Measurements from ENCODE around the gene CH25H. TPM values are rescaled to one million over a fixed set of nuclear protein-coding genes. Genes with fewer than 3 reads are reported as not detected.

The CH25H gene
- total RNA-seq, 1 experiment from 2014 or later = 1.0 TPM

DNA sequence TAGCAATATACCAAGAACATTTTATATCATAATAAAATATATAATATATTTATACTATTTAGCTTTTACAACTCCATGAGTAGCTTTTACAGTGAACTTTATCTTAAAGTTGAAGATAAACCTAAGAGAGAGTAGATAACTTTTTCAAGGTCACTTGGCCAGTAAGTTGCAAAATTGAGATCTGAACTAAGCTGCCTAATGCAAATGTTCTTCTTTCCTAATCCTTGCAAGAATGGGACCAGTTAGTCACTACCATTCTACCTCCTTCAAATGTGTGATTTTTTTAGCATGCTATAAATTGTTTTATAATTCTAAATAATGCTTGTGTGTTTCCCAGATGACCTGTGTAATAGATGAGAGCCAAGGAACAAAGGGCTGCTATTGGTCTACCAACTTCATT, 47.8 kb downstream of the CH25H start:
- no peak overlapping the region for H3K4me3 Mint-ChIP-seq
- no peaks in the 10 kb centered on the region for H3K27me3 Mint-ChIP-seq (ENCODE audit: low read depth)
- H3K79me2 ChIP-seq (ENCODE audit: insufficient read depth, low read length) = no peaks in the 10 kb centered on the region

More for the DNA sequence above, 47.8 kb downstream of the CH25H start:
- no peak overlapping the region for H2BK5ac ChIP-seq (ENCODE audit: insufficient read length, low read length)
- no peaks in the 10 kb centered on the region for H3K9me3 Mint-ChIP-seq
- H4K20me1 ChIP-seq (ENCODE audit: control insufficient read depth, insufficient read depth, insufficient read length) = no peaks in the 10 kb centered on the region
- TF ChIP-seq, protein P1, sequence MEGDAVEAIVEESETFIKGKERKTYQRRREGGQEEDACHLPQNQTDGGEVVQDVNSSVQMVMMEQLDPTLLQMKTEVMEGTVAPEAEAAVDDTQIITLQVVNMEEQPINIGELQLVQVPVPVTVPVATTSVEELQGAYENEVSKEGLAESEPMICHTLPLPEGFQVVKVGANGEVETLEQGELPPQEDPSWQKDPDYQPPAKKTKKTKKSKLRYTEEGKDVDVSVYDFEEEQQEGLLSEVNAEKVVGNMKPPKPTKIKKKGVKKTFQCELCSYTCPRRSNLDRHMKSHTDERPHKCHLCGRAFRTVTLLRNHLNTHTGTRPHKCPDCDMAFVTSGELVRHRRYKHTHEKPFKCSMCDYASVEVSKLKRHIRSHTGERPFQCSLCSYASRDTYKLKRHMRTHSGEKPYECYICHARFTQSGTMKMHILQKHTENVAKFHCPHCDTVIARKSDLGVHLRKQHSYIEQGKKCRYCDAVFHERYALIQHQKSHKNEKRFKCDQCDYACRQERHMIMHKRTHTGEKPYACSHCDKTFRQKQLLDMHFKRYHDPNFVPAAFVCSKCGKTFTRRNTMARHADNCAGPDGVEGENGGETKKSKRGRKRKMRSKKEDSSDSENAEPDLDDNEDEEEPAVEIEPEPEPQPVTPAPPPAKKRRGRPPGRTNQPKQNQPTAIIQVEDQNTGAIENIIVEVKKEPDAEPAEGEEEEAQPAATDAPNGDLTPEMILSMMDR (conservative IDR thresholded peaks at IDR 0.05) = no peak
- no peaks in the 10 kb centered on the region for H3K9me3 ChIP-seq (ENCODE audit: control insufficient read depth, low read depth, low read length)
- H3K23me2 ChIP-seq (ENCODE audit: insufficient read length, low read depth, low read length, poor library complexity, severe bottlenecking) = no peaks in the 10 kb centered on the region
- no peak overlapping the region for H2BK12ac ChIP-seq (ENCODE audit: insufficient read length, low read depth, low read length)
- no peak overlapping the region for H3K27ac ChIP-seq (ENCODE audit: insufficient read length, low read depth, low read length)
- H3K23ac ChIP-seq (ENCODE audit: insufficient read length, low read depth, low read length) = no peak overlapping the region
- H3K4me2 ChIP-seq (ENCODE audit: insufficient read depth, insufficient read length, low read length) = no peak overlapping the region
- H3K27ac Mint-ChIP-seq = no peak overlapping the region
- no peak overlapping the region for H2BK20ac ChIP-seq (ENCODE audit: low read depth, low read length, poor library complexity, severe bottlenecking)
- H2BK120ac ChIP-seq (ENCODE audit: low read depth, low read length, poor library complexity, severe bottlenecking) = no peak overlapping the region
- H2AK5ac ChIP-seq (ENCODE audit: insufficient read length, low read length) = no peak overlapping the region
- H3K79me1 ChIP-seq (ENCODE audit: insufficient read depth, low read depth, low read length, poor library complexity, severe bottlenecking) = no peaks in the 10 kb centered on the region
- no peak overlapping the region for H3T11ph ChIP-seq (ENCODE audit: low read length)
- H3K36me3 Mint-ChIP-seq (ENCODE audit: insufficient read depth in 1 of 3, low read depth in 3 of 3) = no peaks in the 10 kb centered on the region
- H3K4ac ChIP-seq (ENCODE audit: low read depth, low read length) = no peak overlapping the region
- H3K56ac ChIP-seq (ENCODE audit: insufficient read length, low read depth, low read length) = no peak overlapping the region
- DNase-seq = no peak
- no peak overlapping the region for H3K9ac ChIP-seq (ENCODE audit: extremely low read depth, insufficient read length, low read length)
- H3K18ac ChIP-seq (ENCODE audit: insufficient read length, low read depth, low read length) = no peak overlapping the region
- H3K4me1 ChIP-seq (ENCODE audit: insufficient read depth, low read length) = no peaks in the 10 kb centered on the region
- no peak overlapping the region for H2AFZ ChIP-seq (ENCODE audit: low read length)
- H4K91ac ChIP-seq (ENCODE audit: insufficient read length, low read depth, low read length) = no peak overlapping the region
- no peak overlapping the region for H2BK15ac ChIP-seq (ENCODE audit: low read depth, low read length)
- no peaks in the 10 kb centered on the region for H3K27me3 ChIP-seq (ENCODE audit: insufficient read depth, low read length)
- no peak overlapping the region for H4K8ac ChIP-seq (replicated peaks; ENCODE audit: insufficient read length, low read depth, low read length)
- no peak overlapping the region for H4K5ac ChIP-seq (ENCODE audit: insufficient read length, low read depth, low read length)
- H3K4me1 Mint-ChIP-seq = no peaks in the 10 kb centered on the region
- H3K14ac ChIP-seq (ENCODE audit: insufficient read depth, low read length) = no peak overlapping the region

Data from H9 (cell line).